ENCODE results near the gene CFAP46.

DNA sequence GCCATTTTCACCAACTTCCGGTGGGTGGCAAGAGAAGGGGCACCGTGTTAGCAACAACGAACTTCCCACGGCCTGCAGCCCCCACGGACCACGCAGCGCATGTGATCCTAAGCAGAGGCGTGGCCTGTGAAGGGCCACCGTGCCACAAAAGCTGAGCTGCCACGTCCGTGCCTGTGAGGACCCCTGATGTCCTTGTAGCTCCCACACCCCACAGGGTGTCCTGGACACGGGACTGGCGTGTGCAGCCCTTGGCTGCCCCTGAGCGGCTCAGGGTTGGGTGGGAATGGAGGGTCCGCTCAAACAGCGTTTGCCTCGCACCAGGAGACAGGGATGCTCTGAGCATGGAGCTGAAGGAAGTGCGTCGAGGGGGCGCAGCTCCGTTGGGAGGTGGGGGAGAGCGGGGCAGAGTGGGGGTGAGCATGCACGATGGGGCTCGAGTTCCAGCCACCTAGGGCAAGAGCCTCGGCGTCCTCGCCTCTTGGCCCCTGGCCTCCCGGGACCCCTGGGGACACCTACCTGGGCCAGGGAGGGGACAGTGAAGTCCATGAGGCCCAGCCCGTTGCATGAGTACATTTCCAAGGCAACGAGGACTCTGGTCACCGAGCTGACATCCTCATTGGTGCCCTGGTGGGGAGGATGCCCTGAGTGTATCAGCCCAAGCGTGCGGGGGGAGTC lies 33.6 kb downstream of the CFAP46 start:
- TF ChIP-seq SP1 (IDR thresholded peaks at IDR 0.05), result no peak
- no peak for TF ChIP-seq ZNF384 (IDR thresholded peaks at IDR 0.05)
- no peak for TF ChIP-seq BHLHE40 (IDR thresholded peaks at IDR 0.05; ENCODE audit: borderline replicate concordance)
